HG03520 (cell line): Measurements from ENCODE around the gene NTPCR.
"Not testable (repeated sequence)": the region's sequence is repeated elsewhere in the genome, so short reads cannot be mapped to it uniquely, and the experiment has no call there.

Source experiments
- ATAC-seq: cut with Tn5 transposase; IDR thresholded peaks from one replicate; pipeline ENCODE4 v1.9.1; 2021; ENCODE audit warnings: mild to moderate bottlenecking, moderate library complexity; ENCODE audit not compliant: unreplicated experiment

The NTPCR gene

DNA sequence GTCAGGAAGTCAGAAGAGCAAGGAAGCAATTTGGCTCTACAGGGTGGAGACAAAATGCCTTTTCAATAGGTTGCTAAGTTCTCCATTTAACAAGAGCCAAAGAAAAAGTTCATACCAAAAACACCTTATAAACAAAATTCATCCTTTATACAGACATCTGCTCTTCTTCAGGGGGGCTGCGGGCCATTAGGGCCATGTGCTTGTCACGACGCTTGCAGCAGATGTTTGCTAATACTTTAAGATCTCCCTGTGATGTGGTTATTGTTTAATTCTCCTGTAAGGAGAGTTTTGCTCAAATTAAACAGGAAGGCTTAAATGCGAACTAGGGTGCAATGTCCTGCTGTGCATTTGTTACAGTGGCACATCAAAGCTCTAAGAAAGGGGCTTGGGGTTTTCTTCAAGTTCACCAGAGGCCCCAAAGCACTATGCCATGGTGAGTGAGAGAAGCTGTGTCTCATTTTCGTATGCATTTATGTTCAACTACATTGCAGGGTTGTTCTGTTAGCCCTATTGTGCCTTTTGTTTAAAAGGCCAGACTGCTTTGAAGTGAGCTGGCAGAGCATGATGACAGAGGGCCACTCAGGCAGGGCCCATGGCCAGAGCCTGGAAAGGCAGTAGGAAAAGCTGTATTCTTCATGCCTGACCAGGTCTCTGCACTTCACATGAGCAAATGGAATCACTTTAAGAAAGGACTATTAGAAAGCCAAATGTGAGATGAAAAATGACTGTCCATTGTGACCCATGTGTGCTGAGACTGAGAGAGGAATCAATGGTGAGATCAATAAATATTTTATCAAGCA is 24.8 kb upstream of the NTPCR start:
- ATAC-seq: no peak

DNA sequence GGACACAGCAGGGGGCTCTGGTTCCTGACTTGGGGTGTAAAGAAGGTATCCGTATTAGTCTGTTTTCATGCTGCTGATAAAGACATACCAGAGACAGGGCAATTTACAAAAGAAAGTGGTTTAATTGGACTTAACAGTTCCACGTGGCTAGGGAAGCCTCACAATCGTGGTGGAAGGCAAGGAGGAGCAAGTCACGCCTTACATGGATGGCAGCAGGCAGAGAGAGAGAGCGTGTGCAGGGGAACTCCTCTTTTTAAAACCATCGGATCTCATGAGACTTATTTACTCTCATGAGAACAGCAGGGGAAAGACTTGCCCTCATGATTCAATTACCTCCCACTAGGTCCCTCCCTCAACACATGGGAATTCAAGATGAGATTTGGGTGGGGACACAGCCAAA is 23.2 kb upstream of the NTPCR start:
- ATAC-seq: not testable (repeated sequence)

DNA sequence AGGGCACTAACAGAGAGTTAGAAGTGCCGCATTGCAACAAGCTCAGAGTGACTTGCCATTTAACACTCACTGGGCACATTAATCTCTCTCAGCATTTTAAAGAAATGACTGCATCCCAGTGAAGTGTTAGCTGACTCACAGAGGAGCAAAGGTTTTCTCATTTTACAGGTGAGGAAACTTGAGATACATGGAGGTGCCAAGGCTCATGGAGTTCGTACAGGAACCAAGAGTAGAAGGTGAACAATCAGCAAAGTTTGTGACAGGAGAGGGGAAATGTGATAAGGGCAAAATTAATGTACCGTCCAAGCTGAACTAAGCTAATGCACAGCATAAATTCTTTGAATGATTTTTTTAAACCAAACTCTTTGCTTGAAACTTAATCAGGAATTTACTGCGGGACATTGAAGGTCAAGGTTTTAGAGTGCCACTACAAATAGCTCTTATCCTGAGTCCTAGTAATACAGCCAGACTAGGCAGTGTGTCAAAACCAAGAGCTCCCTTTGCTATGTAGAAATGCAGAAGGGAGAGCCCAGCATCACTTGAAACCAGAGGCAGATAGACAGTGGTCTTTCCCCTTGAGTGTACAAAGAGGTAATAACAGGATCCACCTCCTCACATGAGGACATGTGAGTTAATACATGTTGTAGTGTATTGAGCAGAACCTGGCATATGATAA is 22.4 kb upstream of the NTPCR start:
- no peak for ATAC-seq

DNA sequence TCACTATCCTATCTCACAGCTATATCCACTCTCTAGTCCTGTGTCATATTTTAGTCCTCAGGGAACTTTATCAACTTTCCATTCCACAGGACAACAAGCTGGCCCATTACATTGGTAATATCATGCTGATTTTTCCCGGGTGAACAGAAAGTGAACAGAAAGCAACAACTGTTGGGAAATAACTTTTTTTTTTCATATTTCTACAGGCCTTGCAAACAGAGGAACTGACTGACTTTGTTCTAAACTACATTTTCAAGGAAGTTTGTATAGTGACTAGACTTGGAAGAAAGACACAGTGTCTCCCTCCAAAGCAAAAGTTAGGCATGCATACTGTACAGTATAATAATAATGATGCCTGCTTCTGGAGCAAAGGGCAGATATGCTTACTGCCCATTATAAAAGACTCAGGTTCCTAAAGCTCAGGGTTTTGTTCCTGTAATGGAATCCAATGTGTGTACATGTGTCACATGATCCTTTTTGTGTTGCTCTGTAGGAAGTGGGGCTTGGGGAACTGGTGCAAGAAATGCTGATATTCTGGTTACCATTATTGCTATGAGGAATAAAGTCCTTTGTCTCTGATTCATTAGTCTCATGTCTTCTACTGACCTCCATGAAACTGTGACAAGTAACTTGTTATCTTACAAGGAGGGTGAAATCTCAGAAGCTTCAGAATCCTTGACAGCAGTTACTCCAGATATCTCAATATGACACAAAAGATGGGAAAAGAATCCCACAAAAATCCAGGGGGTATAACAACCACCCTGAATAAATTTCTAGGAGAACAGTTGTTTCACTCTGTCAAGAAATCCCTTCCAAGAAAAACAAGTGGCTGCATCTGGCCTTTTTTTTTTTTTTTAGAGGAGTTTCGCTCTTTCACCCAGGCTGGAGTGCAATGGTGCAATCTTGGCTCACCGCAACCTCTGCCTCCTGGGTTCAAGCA is 17.7 kb upstream of the NTPCR start:
- no peak for ATAC-seq

DNA sequence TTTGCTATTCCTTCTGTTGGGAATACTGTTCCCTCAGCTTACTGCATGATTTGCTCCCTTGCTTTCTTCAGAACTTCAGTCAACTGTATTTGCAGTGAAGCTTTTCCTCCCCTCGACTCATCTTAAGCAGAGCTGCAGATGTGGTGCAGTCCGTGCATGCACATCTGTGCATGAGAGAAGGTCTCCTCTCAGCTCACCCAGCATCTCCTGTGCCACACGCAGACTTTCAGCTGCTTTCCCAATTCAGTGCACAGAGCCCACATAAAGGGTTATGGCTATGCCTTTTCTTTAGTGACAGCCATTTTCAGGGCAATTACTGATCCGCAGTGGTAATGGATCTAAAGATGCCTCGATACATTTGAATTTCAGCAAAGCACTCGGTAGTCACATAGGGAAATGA is 13.5 kb upstream of the NTPCR start:
- no peak for ATAC-seq

DNA sequence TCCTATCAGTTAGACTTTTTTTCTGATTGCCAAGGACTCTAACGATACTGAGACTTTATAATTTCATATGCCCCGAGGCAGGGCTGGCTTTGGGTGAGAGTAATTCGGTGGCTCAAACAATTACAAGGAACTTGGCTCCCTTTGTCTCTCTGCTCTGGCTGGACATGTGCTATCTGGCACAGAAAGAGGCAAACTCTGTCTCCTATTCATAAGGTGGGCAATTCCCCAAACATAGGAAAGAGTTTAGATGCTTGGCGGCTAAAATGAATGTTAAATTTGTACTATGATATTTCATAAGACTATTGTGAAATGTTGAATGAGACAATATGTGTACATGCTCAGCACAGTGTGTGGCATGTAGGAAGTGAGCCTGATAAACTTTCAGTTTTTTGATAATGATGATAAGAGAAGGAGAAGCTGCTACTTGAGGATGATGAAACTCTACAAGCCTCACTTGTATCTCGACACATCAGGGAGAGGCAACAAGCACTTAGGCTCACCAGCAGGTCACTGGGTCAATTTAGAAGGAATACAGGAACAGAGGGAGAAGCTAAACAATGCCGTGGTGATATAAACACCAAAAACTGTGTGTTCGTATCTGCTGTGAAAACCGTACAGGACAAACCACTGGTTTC is 12.6 kb upstream of the NTPCR start:
- ATAC-seq: no peak

DNA sequence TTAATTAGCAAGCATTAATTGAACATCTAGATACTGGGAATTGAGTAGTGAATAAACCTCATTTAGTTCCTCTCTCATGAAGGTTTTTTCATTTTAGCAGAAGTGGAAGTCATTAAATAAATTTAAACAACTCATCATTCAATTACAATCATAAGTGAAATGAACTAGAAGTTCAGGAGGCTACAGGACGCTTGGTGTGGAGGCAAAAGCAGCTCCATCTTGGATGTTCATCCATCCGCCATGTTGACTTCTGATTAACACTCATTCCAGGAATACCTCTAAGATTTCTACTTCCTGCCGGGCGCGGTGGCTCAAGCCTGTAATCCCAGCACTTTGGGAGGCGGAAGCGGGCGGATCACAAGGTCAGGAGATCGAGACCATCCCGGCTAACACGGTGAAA is 11.5 kb upstream of the NTPCR start:
- no peak for ATAC-seq

DNA sequence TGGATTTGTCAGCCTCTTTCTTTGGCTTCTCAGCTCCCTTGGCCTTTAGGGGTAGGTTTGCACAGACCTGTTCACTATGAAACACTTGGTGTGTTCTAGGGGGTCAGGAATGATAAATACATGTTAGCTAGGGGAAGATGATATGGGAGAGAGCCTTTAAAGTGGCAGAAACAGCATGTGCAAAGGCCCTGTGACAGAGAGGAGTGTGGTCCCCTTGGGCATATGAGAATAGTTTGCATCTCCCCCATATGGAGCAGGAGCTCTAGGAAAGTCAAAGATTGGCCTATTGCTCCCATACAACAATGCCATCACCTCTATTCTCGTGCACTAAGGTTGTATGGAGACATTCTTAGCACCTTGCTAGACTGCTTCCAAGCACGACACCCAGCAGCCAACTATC is 10.7 kb upstream of the NTPCR start:
- ATAC-seq: no peak

DNA sequence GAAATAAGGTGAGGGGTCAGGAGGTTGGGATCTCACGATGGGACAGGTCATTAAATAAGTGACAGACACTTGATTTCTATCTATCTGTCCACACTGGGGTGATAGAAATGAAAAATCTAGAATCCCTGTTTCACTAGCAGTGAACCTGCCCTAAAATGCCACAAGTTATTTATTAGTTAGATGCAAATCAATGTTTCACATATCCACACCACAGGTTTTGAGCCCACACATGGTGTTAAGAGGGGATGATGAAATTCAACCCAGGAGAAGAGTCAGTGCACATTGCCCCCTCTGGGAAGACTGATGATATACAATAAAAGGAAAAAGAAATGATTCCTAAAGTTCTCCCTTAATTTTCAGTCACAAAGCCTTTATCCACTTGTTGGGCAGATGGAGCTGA is 10.1 kb upstream of the NTPCR start:
- ATAC-seq: no peak

DNA sequence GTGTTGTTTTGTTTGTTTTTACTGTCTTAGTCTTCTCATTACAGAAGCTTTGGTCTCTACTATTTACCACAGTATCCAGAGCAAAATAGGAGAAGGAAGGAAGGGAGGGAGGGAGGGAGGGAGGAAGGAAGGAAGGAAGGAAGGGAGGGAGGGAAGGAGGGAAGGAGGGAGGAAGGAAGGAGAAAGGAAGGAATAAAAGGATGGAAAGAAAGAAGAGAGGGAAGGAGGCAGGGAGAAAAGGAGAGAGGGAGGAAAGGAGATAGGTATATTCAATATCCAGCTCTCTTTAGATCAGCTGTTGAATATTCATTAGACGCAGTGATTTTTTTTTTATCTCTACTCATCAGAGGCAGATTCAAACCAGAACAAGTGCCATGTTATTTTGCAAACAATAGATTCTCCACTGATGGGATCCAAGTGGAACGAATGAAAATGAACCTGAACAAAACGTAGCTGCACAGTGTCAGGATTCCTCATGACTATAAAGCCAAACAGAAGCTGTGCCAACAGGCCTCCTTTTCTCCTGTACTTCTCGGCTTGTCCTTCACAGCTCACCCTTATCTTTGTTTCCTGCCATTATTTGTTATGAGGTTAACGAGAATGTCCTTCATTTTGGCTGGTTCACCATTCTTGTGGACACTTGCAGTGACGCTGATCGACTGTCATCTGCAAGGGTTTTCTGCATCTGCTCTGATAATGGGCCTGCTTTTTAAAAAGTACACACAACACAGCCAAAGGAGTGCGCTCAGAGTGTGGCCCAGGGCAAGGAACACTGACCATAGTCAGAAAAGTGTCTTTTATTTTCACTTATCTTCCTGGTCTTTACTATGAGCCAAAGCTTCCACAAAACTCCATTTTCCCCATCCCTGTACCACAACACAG is 7.8 kb upstream of the NTPCR start:
- no peak for ATAC-seq

DNA sequence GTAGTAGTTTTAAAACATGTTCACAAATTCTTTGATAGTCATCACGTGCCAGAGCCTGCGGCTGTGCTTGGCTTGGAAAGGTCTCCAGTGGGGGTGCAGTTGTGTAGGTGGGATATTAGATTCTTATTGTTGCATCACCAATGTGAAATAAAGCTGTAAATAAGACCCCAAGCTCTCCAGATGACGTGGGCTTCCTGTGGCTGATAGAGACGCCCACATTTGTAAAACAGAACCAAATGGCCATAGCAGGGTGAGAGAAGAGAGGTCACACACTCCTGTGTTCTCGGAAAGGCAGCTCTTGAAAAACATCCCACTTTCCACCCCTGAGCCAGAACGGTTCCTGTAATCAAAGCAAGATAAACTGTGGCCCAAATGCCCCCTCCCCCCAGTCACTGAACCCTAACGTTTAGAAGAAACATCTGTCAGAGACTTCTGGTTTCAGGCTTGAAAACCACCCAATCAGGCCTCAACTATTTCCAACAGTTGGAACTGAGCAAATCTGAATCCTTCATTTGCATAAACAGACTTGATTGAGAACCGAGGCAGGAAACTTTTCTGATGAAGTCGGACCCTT is 6.6 kb upstream of the NTPCR start:
- peak; percentile 60 for ATAC-seq

DNA sequence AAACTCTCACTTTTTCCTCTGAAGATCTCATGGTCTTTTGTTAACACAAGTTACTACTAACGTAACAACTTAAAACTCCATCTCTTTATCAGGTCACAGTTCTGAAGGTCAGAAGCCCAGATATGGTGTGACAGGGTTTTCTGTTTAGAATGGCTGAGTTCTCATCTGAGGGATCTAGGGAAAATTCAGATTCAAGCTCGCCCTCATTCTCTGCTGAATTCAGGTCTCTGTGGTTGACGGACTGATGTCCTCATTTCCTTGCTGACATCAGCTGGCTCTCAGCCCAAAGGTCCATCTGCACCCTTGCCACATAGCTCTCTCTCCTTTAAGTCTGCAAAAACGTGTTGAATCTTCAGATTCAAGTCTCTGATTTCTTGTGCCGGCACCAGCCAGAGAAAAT is 6.1 kb upstream of the NTPCR start:
- no peak for ATAC-seq

DNA sequence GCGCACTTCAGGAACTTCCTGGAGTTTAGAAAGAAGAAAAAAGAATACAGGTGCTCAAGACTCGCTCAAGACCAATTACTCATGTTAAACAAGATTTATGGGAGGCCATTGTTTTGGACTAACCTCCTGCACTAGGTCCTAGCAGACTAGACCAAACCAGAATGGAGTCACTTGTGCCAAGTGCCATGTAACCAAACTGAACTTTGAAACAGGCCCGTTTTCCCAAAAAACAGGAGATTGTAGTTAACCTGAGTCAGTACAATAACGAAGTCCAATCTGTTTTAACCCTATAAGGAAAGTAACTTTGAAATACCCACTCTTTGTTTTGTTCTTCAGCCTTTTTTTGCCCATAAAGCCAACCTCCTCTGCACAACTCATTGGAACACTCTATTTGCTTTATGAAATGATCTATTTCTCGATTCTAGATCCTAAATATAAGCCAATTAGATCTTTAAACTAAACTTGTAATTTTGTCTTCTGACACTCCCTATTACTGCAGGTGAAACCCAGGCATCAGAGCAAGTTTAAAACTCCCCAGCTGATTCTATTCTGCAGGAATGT is 695 bp upstream of the NTPCR start:
- ATAC-seq: no peak

DNA sequence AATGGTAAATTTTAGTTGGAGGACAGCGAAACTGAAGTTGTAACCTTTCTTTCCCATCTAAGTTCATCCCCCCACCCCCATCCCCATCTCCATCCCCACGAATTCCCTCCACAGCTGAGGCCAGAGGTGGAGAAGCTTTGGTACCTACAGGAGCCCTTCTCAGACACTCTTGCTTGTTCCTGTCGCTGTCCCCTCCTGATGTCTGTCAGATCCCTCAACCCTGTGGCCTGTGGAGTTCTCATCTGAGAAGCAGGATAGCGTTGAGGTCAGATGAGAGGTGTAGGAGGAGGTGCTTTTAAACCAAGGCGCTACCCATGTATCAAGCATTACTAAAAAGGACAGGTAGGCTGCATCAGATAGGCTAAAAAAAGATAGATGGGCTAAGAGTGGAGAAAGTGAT is 769 bp downstream of the NTPCR start:
- no peak for ATAC-seq

DNA sequence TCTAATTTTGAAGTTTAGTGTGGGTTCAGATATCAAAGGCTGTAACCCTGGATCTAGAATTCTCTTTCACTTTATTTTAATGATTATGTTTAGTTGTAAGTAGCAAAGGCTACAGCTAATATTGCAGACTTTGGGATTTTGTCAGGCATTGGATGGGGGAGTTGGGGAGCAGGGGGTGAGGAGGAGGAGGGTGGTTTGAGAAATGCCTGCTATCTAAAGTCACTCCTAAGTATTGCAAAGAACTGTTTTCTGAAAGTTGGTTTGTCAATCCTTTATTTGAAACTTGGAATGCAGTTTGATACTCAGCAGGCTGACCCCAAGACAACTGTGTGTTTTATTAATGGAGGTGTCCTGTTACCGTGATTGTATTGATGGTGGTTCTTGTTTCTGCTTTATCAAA is 1.2 kb downstream of the NTPCR start:
- ATAC-seq: no peak

DNA sequence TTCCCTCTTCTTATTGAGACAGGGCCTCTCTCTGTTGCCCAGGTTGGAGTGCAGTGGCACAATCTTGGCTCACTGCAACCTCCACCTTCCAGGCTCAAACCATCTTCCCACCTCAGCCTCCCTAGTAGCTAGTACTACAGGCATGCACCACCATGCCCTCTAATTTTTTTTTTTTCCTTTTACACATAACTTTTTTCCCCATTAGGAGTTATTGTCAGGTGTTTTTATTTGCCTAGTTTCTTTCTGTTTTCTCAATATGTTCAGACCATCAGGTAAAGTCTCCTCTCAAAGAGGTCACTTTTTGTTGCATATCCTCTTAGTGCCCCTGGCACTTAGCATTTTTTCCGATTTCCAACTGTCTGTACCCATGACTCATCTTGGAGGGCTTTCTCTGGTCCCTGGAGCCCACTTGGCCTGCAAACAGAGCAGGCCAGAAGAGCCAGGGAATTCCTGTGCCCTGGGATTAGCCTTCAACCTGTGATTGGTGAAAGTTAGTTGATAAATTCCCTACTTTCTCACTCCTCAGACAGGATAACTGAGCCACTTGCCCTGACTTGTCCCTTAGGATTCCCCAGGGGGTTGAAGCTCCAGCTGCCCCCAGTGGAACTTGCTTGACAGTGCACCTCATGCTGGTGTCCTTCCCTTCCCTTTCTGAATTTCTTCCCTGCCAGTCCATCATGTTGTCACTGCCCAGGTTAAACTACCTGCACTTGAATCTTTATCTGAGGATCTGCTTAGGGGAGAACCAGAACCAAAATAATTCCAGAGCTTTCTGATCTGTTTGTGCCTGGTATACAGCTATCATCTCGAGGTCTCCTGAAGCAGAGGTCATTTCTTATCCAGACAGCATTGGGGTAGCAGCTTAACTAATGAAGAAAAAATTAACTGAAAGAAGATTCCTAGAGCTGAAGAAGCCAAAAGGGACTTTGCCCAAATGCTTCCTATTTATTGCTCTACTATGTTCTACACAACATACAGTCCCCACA is 2.4 kb downstream of the NTPCR start:
- peak; percentile 49 for ATAC-seq

DNA sequence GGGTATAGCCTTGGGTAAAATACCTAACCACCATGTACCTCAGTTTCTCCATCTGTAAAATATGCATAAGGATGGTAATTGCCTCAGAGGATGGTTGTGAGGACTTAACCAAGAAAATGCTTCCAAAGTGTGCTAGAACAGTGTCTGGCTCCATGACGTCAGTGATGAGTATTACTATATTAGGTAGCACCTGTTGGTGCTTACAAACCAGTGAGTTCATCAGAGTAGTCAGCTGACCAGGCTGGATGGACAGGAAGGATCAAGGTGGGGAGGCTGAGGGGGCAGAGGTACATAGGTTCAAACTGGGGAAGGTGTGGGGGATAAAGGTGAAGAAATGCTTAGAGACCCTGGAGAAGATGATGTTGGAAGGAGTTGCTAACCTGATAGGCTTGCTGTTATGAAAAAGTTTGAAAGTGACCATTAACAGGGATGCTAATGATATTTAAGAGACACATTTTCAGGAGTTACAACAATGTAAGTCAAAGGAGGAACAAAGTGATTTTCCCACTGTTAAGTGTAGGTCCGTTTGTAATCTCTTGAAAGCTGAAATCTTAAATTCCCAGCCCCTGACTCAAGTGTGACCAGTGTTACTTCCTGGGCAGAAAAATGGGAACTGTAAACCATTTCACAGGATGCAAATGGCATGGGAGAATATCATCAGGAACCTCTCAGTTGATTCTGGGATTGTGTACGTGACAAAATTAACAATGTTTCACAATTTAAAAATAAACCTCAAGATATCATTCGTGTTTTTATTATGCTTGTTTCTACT is 4.4 kb downstream of the NTPCR start:
- ATAC-seq: no peak
